ENCODE data around the gene CWH43.

- no peak for TF ChIP-seq POLR2A (IDR thresholded peaks at IDR 0.05)
- TF ChIP-seq CTCF (IDR thresholded peaks at IDR 0.05): no peak
Measured at GRCh38 chr4:48998440-48998839, 12.4 kb downstream of the CWH43 start.
